HepG2 (cell line): ENCODE data around the gene ATP5F1C. TPM values are rescaled to one million over a fixed set of nuclear protein-coding genes. Genes with fewer than 3 reads are reported as not detected.

Source experiments
- ATF7 ChIP-seq, 2 experiments: fragments of 450-650 bp in 1 of 2; sonication (generic) in 1 of 2; formaldehyde crosslinking in 1 of 2; IDR thresholded peaks; 2 replicates each; pipeline versions ENCODE4 v1.4.0 to v1.6.1; 2016 to 2020; ENCODE audit warnings: antibody characterized with exemption in 1 of 2, mild to moderate bottlenecking in 1 of 2, missing genetic modification reagents in 1 of 2
- ATF7-NPFF ChIP-seq: sonication (generic); formaldehyde crosslinking; IDR thresholded peaks from 2 replicates; pipeline ENCODE4 v1.8.1; 2023; ENCODE audit warnings: mild to moderate bottlenecking, low read depth, missing genetic modification reagents, moderate library complexity
- ATRX ChIP-seq: sonication (generic); formaldehyde crosslinking; IDR thresholded peaks from 2 replicates; pipeline ENCODE4 v1.4.0; 2020; ENCODE audit warnings: missing genetic modification reagents, borderline replicate concordance
- CENPX ChIP-seq: sonication (generic); formaldehyde crosslinking; IDR thresholded peaks from 2 replicates; pipeline ENCODE4 v1.9.0; 2021; ENCODE audit warnings: mild to moderate bottlenecking, missing genetic modification reagents, moderate library complexity
- E2F5 ChIP-seq: sonication (generic); formaldehyde crosslinking; conservative IDR thresholded peaks from 2 replicates; pipeline ENCODE4 v1.4.0; 2020; ENCODE audit warnings: missing genetic modification reagents
- GZF1 ChIP-seq: sonication (generic); formaldehyde crosslinking; IDR thresholded peaks from 2 replicates; pipeline ENCODE4 v1.5.1; 2020; ENCODE audit warnings: mild to moderate bottlenecking, missing genetic modification reagents
- HBP1 ChIP-seq: IDR thresholded peaks from 2 replicates; pipeline ENCODE4 v1.6.1; 2016; ENCODE audit warnings: low read depth, control low read depth
- HOXA3 ChIP-seq: sonication (generic); formaldehyde crosslinking; IDR thresholded peaks from 2 replicates; pipeline ENCODE4 v1.5.0; 2020; ENCODE audit warnings: missing genetic modification reagents
- IRX3 ChIP-seq: sonication (generic); formaldehyde crosslinking; IDR thresholded peaks from 2 replicates; pipeline ENCODE4 v1.8.1; 2023; ENCODE audit warnings: mild to moderate bottlenecking, low read depth, missing genetic modification reagents, borderline replicate concordance
- JUN ChIP-seq: sonication (generic); formaldehyde crosslinking; IDR thresholded peaks from 2 replicates; pipeline ENCODE4 v1.4.0; 2020; ENCODE audit warnings: mild to moderate bottlenecking, missing genetic modification reagents
- LCORL ChIP-seq, 2 experiments: fragments of 450-650 bp in 1 of 2; sonication (generic) in 1 of 2; formaldehyde crosslinking in 1 of 2; IDR thresholded peaks; 2 replicates each; pipeline versions ENCODE4 v1.5.0 to v1.6.1; 2017 to 2020; ENCODE audit warnings: antibody characterized with exemption in 1 of 2, missing genetic modification reagents in 1 of 2
- MLLT10 ChIP-seq: sonication (generic); formaldehyde crosslinking; IDR thresholded peaks from 2 replicates; pipeline ENCODE4 v1.4.0; 2020; ENCODE audit warnings: missing genetic modification reagents
- MZF1 ChIP-seq: sonication (generic); formaldehyde crosslinking; IDR thresholded peaks from 2 replicates; pipeline ENCODE4 v1.8.1; 2023; ENCODE audit warnings: mild to moderate bottlenecking, missing genetic modification reagents, borderline replicate concordance
- RFX3 ChIP-seq: IDR thresholded peaks from 2 replicates; pipeline ENCODE4 v1.6.1; 2016; ENCODE audit warnings: missing biosample characterization, missing genetic modification reagents
- SMAD1 ChIP-seq: sonication (generic); formaldehyde crosslinking; IDR thresholded peaks from 2 replicates; pipeline ENCODE4 v1.4.0; 2020; ENCODE audit warnings: missing genetic modification reagents, low read depth, mild to moderate bottlenecking, borderline replicate concordance
- SOX5 ChIP-seq: IDR thresholded peaks from 2 replicates; pipeline ENCODE4 v1.6.1; 2016; ENCODE audit warnings: borderline replicate concordance
- TAF15 ChIP-seq: fragments of 200-400 bp; formaldehyde crosslinking; IDR thresholded peaks from one replicate; pipeline ENCODE4 v1.6.1; 2018; ENCODE audit warnings: mild to moderate bottlenecking, low read depth, low read length; ENCODE audit not compliant: poor library complexity, severe bottlenecking
- ZBTB1 ChIP-seq: sonication (generic); formaldehyde crosslinking; IDR thresholded peaks from 2 replicates; pipeline ENCODE4 v1.4.0; 2020; ENCODE audit warnings: missing genetic modification reagents, borderline replicate concordance
- ZFP41 ChIP-seq: sonication (generic); formaldehyde crosslinking; IDR thresholded peaks from 2 replicates; pipeline ENCODE4 v1.4.0; 2020; ENCODE audit warnings: mild to moderate bottlenecking, missing genetic modification reagents, borderline replicate concordance
- ZNF34 ChIP-seq: sonication (generic); formaldehyde crosslinking; IDR thresholded peaks from 2 replicates; pipeline ENCODE4 v1.4.0; 2020; ENCODE audit warnings: mild to moderate bottlenecking, missing genetic modification reagents, borderline replicate concordance
- ZNF446 ChIP-seq: sonication (generic); formaldehyde crosslinking; IDR thresholded peaks from 2 replicates; pipeline ENCODE4 v1.5.0; 2020; ENCODE audit warnings: mild to moderate bottlenecking, missing genetic modification reagents
- ZNF451 ChIP-seq: sonication (generic); formaldehyde crosslinking; IDR thresholded peaks from 2 replicates; pipeline ENCODE4 v1.5.0; 2020; ENCODE audit warnings: mild to moderate bottlenecking, missing genetic modification reagents
- ZNF552 ChIP-seq: sonication (generic); formaldehyde crosslinking; IDR thresholded peaks from 2 replicates; pipeline ENCODE4 v1.9.0; 2022; ENCODE audit warnings: missing genetic modification reagents, mild to moderate bottlenecking, borderline replicate concordance
- ZNF558 ChIP-seq: sonication (generic); formaldehyde crosslinking; IDR thresholded peaks from 2 replicates; pipeline ENCODE4 v1.9.0; 2022; ENCODE audit warnings: mild to moderate bottlenecking, missing genetic modification reagents, borderline replicate concordance
- ZNF660 ChIP-seq: sonication (generic); formaldehyde crosslinking; IDR thresholded peaks from 2 replicates; pipeline ENCODE4 v1.5.1; 2020; ENCODE audit warnings: mild to moderate bottlenecking, low read depth, missing genetic modification reagents, borderline replicate concordance
- polyA plus RNA-seq, 8 experiments: library from polyadenylated mRNA; depleted of rRNA in 3 of 8; stranded (reverse) in 7 of 8; unstranded in 1 of 8; fragments of >200 nt; fragmentation: Illumina TruSeq in 4 of 8; extraction: Trizol in 4 of 8; gene quantifications; 2 replicates each; pipeline versions ENCODE4 v1.2.1 to v1.2.3, GENCODE V29; 2011 to 2016; ENCODE audit warnings: low read depth in 4 of 8, missing spikeins in 1 of 8, mixed read lengths in 1 of 8; ENCODE audit not compliant: insufficient read depth in 1 of 8
- total RNA-seq, 5 experiments: library from RNA; depleted of rRNA; stranded (reverse); fragments of >200 nt; fragmentation: Illumina TruSeq; extraction: Trizol; gene quantifications; 2 replicates each; pipeline ENCODE4 v1.2.3, GENCODE V29; 2016; ENCODE audit warnings: low read depth in 1 of 5

Gene ATP5F1C
- total and polyA plus RNA-seq, 2 of the 13 experiments (the other 11 are each of a cell fraction or from before 2014, with no cell fraction given), result 407 to 416 TPM

- TF ChIP-seq ATRX (CRISPR knock-in tag) (no peak), CENPX (CRISPR knock-in tag) (no peak), ZNF34 (0 out of 2 replicates have a peak, but pooled peaks have one; percentile 71), E2F5 (no peak; the same call in none of the 2 replicates), JUN (CRISPR knock-in tag) (0 out of 2 replicates have a peak, but pooled peaks have one; percentile 57), TAF15 (no peak), ATF7 (IDR thresholded peaks at IDR 0.05) (no peak), ATF7 (CRISPR knock-in tag; IDR thresholded peaks at IDR 0.05) (no peak), HOXA3 (CRISPR knock-in tag) (peak; percentile 95), HBP1 (CRISPR knock-in tag) (peak; percentile 39; the same call in 1 of the 2 replicates), ZNF552 (CRISPR knock-in tag) (0 out of 2 replicates have a peak, but pooled peaks have one; percentile 61), ZNF660 (CRISPR knock-in tag) (no peak), ZNF558 (CRISPR knock-in tag) (no peak), ZFP41 (no peak), RFX3 (CRISPR knock-in tag) (peak; percentile 38; the same call in 1 of the 2 replicates), LCORL (IDR thresholded peaks at IDR 0.05) (no peak), LCORL (CRISPR knock-in tag; IDR thresholded peaks at IDR 0.05) (peak; percentile 83), ZBTB1 (no peak), ZNF451 (no peak), ATF7-NPFF (CRISPR knock-in tag) (peak; percentile 34; the same call in 1 of the 2 replicates), SOX5 (CRISPR knock-in tag) (no peak; the same call in 1 of the 2 replicates), IRX3 (CRISPR knock-in tag) (0 out of 2 replicates have a peak, but pooled peaks have one; percentile 37), ZNF446 (CRISPR knock-in tag) (no peak), GZF1 (no peak), SMAD1 (no peak), MLLT10 (CRISPR knock-in tag) (no peak), MZF1 (CRISPR knock-in tag) (no peak)
These were observed 30.5 kb downstream of the ATP5F1C start, which contains the start of gene TAF3 (continued) for GRCh38 chr10:7818295-7819120.
